HG02973 (cell line): ENCODE measurements around the gene OPCML.

Source experiments
- ATAC-seq: cut with Tn5 transposase; IDR thresholded peaks from one replicate; pipeline ENCODE4 v1.9.1; 2021; ENCODE audit warnings: moderate library complexity; ENCODE audit not compliant: unreplicated experiment

The OPCML gene

GRCh38 chr11:133362916-133363315 is 169.4 kb downstream of the OPCML start:
- ATAC-seq: no peak

DNA sequence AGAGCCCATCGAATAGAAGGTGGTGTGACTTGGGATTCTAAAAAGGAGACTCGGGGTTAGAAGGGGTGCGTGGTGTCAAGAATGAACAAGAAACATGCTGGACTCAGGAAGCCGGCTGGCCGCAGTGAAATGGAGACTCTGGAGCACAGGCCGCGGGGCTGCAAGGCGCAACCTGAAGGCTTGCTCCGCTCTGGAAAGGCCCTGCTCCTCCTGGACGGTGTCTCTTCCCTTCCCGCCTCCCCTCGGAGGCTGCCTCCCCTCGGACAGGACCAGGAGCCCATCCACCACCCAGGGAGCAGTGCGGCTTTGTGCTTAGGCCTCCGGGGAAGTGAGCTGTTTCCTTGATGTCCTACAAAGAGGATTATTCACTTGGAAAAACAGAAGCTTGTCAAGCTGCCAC is 170.1 kb downstream of the OPCML start:
- ATAC-seq: no peak

- no peak for ATAC-seq
Observed at GRCh38 chr11:133361689-133361994, 170.7 kb downstream of the OPCML start.

DNA sequence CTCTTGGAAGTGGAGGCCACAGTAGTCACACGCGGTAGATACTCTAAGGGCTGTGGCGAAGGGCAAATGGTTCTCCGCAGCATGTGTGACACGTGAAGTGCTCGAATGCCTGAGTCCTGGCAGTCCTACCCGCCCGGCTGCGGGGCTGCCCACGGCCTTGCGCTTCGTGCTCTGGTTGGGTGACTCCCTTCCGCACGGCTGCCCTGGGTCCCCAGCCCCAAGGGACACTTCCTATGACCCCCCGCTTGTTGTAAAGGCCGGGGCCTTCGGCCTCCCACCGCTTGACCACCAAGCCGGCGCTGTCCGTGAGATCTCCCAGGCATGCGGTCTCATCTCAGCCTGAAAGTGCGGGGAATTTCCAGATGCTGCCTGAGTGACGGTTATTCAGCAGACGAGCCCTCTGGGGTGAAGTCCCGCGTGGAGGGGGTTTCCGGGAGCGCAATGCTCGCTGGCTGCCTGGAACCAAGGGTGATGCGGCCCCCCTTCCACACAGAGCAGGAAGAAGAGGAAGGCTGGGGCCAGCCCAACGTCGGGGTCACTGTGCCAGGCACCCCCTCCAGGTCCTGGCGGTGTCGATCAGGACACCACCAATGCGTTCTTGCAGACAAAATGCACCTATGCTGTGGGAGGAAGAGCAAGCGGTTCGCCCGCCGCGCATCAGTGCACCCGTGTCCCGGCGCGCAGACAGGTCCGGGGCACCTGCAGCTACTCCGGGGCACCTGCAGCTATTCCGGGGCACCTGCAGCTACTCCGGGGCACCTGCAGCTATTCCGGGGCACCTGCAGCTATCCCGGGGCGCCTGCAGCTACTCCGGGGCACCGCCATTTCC is 171.2 kb downstream of the OPCML start:
- ATAC-seq: no peak

DNA sequence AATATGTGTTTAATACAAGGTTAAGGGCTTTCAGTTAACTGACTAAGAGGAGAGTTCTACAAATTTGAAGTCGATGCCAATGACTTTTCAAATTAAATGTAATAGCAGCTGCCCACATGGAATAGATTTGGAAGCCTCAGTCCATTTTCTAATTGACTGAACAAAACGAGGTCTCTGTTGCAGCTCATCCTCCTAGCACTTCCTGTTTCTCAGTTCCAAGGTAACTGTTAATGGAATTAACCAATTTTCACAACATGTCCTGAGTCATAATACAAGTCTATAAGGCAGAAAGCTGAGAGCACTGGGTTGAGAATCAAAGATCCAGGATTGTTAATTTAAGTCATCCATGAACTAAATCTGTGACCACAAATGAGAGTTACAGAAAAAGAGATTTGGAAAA is 177.2 kb downstream of the OPCML start:
- no peak for ATAC-seq

DNA sequence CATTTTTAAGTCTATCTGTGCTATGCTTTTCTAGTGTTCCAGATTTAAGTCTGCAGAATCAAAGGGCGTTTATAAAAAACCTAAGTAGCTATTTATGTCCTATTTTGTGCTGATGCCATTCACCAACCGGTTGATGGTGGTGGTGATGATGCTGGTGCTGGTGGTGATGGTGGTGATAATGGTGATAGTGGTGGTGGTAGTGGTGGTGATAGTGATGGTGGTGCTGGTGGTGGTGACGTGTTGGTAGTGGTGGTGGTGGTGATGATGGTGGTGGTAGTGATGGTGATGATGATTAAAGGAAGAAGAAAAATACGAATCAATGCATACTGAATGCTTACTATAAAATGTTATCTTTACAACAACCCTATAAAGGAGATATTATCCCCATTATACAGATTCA is 178.2 kb downstream of the OPCML start:
- ATAC-seq: no peak

GRCh38 chr11:133350045-133350444 is 182.3 kb downstream of the OPCML start:
- no peak for ATAC-seq

DNA sequence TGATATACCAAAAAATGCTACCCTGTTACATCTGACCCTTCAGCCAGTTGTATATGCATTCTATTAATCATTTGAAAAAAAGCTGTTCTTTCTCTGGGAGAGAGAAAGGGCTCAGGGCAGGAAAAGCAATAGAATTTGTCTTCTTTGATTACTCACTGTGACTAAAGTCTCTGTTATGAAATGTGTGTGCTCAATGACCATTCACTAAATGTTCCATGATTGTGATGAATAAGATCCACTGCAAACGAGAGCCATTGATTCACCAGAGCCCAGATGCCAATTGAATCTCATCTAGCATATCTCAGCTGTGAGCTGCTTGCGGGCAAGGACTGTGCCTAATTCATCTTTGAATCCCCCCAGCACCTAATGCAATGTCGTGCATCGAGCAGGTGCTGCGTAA is 184.3 kb downstream of the OPCML start:
- no peak for ATAC-seq

- no peak for ATAC-seq
Observed at GRCh38 chr11:133346137-133346536, 186.2 kb downstream of the OPCML start.

DNA sequence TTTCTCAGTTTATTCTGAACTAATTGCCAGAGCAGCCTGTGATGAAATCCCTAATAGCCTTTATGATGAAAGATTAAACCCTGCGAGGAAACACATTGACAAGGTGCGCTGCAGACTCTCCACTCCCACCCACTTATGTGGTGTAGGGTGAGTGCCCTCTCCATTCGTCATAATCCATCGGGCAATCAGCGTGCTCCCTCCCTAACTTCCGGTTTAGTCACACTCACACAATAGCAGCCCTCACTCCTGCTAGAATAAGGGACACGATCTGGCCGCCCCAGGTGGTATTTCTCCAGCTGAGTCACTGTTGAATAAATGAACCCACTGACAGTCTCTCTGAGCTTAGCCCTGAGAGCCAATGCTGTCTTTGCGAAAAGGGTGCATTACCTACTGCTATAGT is 188.3 kb downstream of the OPCML start:
- ATAC-seq: no peak

- no peak for ATAC-seq
Observed at GRCh38 chr11:133339495-133340140, 192.7 kb downstream of the OPCML start.

- ATAC-seq: no peak
Observed at GRCh38 chr11:133338588-133338987, 193.7 kb downstream of the OPCML start.

GRCh38 chr11:133337951-133338418 is 194.3 kb downstream of the OPCML start:
- no peak for ATAC-seq

GRCh38 chr11:133337193-133337592 is 195.1 kb downstream of the OPCML start:
- no peak for ATAC-seq

- no peak for ATAC-seq
Observed at GRCh38 chr11:133331031-133331430, 201.3 kb downstream of the OPCML start.

- ATAC-seq: no peak
Observed at GRCh38 chr11:133326849-133327248, 205.5 kb downstream of the OPCML start.

- ATAC-seq: no peak
Observed at GRCh38 chr11:133326332-133326731, 206.0 kb downstream of the OPCML start.

DNA sequence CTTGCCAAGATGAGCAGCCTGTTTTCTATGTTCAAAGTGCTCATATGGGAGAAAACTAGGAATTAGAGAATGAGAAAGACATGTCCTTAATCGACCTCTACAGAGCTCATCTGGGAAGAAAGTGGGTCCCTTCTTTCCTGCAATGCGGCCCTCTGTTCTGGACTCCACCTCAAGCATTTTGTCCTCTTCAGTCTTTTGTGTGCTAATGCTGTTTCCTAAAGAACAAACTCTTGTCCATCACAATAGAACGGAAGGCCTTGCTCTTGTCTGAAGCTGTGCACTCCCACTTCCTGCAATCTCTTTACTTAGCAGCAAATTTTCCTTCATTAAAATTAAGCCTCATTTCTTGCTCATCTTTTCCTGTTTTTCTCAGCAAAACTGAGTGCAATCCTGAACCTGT is 206.6 kb downstream of the OPCML start:
- ATAC-seq: no peak

- ATAC-seq: no peak
Observed at GRCh38 chr11:133323354-133323753, 208.9 kb downstream of the OPCML start.

- no peak for ATAC-seq
Observed at GRCh38 chr11:133318221-133318620, 214.1 kb downstream of the OPCML start.

- no peak for ATAC-seq
Observed at GRCh38 chr11:133311230-133311629, 221.1 kb downstream of the OPCML start.

- no peak for ATAC-seq
Observed at GRCh38 chr11:133306019-133306418, 226.3 kb downstream of the OPCML start.
